T-helper 1 cell treated with Interleukin-12 subunit alpha and Interleukin-12 subunit beta and Interleukin-4 antibody, amounts not matched to agents 30 μg/mL and 1 μg/mL, for 36 hours (primary cell): ENCODE results near the gene DRC3.

ENCODE experiments used
- H3K27ac Mint-ChIP-seq: one replicate; pipeline ENCODE4 v1.8.0; 2021; ENCODE audit warnings: mild to moderate bottlenecking, mixed read lengths
- H3K27me3 Mint-ChIP-seq: one replicate; pipeline ENCODE4 v1.8.0; 2021; ENCODE audit warnings: low read depth, mixed read lengths
- H3K36me3 Mint-ChIP-seq: one replicate; pipeline ENCODE4 v1.8.0; 2021; ENCODE audit warnings: low read depth, mixed read lengths
- H3K4me1 Mint-ChIP-seq: one replicate; pipeline ENCODE4 v1.8.0; 2021; ENCODE audit warnings: low read depth, mixed read lengths
- H3K4me3 Mint-ChIP-seq: one replicate; pipeline ENCODE4 v1.8.0; 2021; ENCODE audit warnings: mild to moderate bottlenecking, moderate library complexity, mixed read lengths
- H3K9me3 Mint-ChIP-seq: one replicate; pipeline ENCODE4 v1.8.0; 2021; ENCODE audit warnings: mixed read lengths

The DRC3 gene

GRCh38 chr17:18025241-18025944, 52.7 kb downstream of the DRC3 start:
- peaks cover 7% of the 10 kb centered on the region for H3K36me3 Mint-ChIP-seq
- no peaks in the 10 kb centered on the region for H3K27me3 Mint-ChIP-seq
- no peaks in the 10 kb centered on the region for H3K9me3 Mint-ChIP-seq
- peak overlapping the region; percentile 58 for H3K27ac Mint-ChIP-seq
- H3K4me1 Mint-ChIP-seq = peaks cover 14% of the 10 kb centered on the region
- no peak overlapping the region for H3K4me3 Mint-ChIP-seq

GRCh38 chr17:18025945-18026776, 53.5 kb downstream of the DRC3 start:
- peak overlapping the region; percentile 58 for H3K27ac Mint-ChIP-seq
- no peak overlapping the region for H3K4me3 Mint-ChIP-seq
- H3K9me3 Mint-ChIP-seq = no peaks in the 10 kb centered on the region
- H3K36me3 Mint-ChIP-seq = peaks cover 7% of the 10 kb centered on the region
- no peaks in the 10 kb centered on the region for H3K27me3 Mint-ChIP-seq
- H3K4me1 Mint-ChIP-seq = peaks cover 14% of the 10 kb centered on the region

GRCh38 chr17:18027280-18027679, 54.6 kb downstream of the DRC3 start:
- peaks cover 20% of the 10 kb centered on the region for H3K4me1 Mint-ChIP-seq
- no peaks in the 10 kb centered on the region for H3K27me3 Mint-ChIP-seq
- H3K36me3 Mint-ChIP-seq = peaks cover 7% of the 10 kb centered on the region
- H3K27ac Mint-ChIP-seq = no peak overlapping the region
- no peaks in the 10 kb centered on the region for H3K9me3 Mint-ChIP-seq
- H3K4me3 Mint-ChIP-seq = no peak overlapping the region

DNA sequence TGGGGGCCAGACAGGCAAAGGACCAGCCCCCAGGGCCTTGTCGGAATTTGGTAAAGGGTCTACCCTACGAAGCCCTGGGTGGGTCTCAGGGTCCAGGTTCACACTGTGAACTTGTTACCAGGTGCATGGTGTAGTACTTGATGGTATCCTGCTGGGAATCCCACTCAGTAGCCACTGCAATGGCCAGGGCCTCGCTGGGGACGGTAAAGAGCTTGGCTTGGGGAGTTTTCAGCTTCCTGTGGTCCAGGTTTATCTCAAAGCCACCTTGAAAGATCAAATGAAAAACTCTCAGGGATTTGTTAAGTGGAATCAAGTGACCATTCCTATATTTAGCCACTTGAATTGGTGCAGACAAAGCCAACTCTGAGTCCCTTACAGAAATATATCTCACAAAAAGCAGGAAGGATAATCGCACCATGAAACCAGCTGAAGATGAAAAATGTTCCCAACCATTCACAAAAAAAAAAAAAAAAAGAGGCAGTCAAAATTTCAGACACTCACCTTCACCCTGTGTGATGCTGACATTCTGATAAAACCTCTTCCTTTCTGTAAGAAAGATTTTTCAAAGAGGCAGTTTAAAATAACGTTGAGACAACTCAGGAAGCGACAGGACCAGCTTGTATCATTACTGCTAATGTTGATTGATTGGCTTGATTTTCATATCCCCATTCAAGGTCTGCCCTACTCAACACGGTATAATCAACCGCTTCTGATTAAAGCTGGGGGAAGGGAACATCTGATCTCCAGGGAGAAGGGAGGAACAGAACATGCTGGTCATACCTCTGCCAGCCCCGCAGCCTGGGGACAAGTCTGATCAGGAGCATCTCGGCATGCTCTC, 55.7 kb downstream of the DRC3 start:
- no peaks in the 10 kb centered on the region for H3K27me3 Mint-ChIP-seq
- no peak overlapping the region for H3K27ac Mint-ChIP-seq
- peaks cover 26% of the 10 kb centered on the region for H3K4me1 Mint-ChIP-seq
- H3K9me3 Mint-ChIP-seq = no peaks in the 10 kb centered on the region
- peaks cover 7% of the 10 kb centered on the region for H3K36me3 Mint-ChIP-seq
- H3K4me3 Mint-ChIP-seq = no peak overlapping the region

DNA sequence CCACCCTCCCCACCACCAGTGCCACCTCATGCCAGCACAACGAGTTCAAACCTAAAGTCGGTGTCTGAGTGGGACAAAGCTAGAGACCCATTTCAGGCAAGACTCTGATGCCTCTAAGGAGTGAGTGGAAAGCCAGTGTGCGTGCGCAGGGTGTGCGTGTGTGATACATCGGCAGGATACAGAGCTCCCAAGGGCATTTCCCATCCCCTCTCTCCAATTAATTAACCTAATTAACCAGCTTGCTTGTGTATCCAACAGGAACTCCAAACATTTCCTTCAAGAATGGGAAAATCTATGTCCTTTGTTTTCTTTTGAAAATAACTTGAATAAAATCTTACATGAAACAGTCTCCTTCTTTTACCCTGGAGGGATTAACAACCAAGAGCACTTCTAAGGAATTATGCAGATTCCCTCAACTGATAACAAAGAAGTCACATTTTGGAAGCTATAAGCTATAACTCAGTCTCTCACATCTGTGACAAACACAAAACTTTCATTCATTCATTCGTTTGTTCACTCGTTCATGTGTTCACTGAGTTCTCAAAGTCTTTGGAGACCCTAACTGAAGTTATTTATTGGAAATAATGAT, 56.4 kb downstream of the DRC3 start:
- peaks cover 3% of the 10 kb centered on the region for H3K36me3 Mint-ChIP-seq
- no peaks in the 10 kb centered on the region for H3K9me3 Mint-ChIP-seq
- no peak overlapping the region for H3K4me3 Mint-ChIP-seq

GRCh38 chr17:18031955-18032354, 59.3 kb downstream of the DRC3 start:
- Mint-ChIP-seq H3K27ac (no peak overlapping the region), H3K4me3 (no peak overlapping the region), H3K27me3 (no peaks in the 10 kb centered on the region), H3K9me3 (no peaks in the 10 kb centered on the region), H3K36me3 (no peaks in the 10 kb centered on the region), H3K4me1 (peaks cover 18% of the 10 kb centered on the region)

More for the DNA sequence above, 56.4 kb downstream of the DRC3 start:
- H3K27ac Mint-ChIP-seq = no peak overlapping the region
- peaks cover 30% of the 10 kb centered on the region for H3K4me1 Mint-ChIP-seq
- no peaks in the 10 kb centered on the region for H3K27me3 Mint-ChIP-seq

GRCh38 chr17:18033442-18034099, 60.9 kb downstream of the DRC3 start:
- H3K4me1 Mint-ChIP-seq = peaks cover 31% of the 10 kb centered on the region
- no peaks in the 10 kb centered on the region for H3K9me3 Mint-ChIP-seq
- no peak overlapping the region for H3K4me3 Mint-ChIP-seq
- no peaks in the 10 kb centered on the region for H3K27me3 Mint-ChIP-seq
- H3K36me3 Mint-ChIP-seq = peaks cover 3% of the 10 kb centered on the region
- H3K27ac Mint-ChIP-seq = peak overlapping the region; percentile 36

GRCh38 chr17:18035704-18036103, 63.0 kb downstream of the DRC3 start:
- H3K36me3 Mint-ChIP-seq = peaks cover 6% of the 10 kb centered on the region
- H3K9me3 Mint-ChIP-seq = no peaks in the 10 kb centered on the region
- no peaks in the 10 kb centered on the region for H3K27me3 Mint-ChIP-seq
- H3K4me1 Mint-ChIP-seq = peaks cover 40% of the 10 kb centered on the region
- H3K27ac Mint-ChIP-seq = no peak overlapping the region
- no peak overlapping the region for H3K4me3 Mint-ChIP-seq

DNA sequence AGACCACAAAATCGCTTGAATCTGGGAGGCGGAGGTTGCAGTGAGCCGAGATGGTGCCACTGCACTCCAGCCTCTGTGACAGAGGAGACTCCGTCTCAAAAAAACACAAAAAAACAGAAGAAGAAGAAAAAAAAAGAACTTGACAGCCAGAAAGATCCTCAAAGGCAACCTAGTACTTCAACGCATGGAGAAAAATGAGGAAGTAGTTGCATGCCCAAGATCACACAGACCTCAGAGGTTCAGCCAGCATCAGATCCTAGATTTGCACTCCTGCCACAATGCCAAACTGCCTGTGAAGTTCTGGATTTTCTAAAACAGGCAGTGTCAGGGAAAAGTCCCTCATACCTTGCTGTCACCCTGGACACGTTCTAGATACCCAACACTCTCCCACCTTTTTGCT, 64.8 kb downstream of the DRC3 start:
- peaks cover 8% of the 10 kb centered on the region for H3K36me3 Mint-ChIP-seq
- no peaks in the 10 kb centered on the region for H3K9me3 Mint-ChIP-seq
- H3K4me1 Mint-ChIP-seq = peaks cover 40% of the 10 kb centered on the region
- H3K27ac Mint-ChIP-seq = no peak overlapping the region
- no peaks in the 10 kb centered on the region for H3K27me3 Mint-ChIP-seq
- H3K4me3 Mint-ChIP-seq = peak overlapping the region; percentile 72

DNA sequence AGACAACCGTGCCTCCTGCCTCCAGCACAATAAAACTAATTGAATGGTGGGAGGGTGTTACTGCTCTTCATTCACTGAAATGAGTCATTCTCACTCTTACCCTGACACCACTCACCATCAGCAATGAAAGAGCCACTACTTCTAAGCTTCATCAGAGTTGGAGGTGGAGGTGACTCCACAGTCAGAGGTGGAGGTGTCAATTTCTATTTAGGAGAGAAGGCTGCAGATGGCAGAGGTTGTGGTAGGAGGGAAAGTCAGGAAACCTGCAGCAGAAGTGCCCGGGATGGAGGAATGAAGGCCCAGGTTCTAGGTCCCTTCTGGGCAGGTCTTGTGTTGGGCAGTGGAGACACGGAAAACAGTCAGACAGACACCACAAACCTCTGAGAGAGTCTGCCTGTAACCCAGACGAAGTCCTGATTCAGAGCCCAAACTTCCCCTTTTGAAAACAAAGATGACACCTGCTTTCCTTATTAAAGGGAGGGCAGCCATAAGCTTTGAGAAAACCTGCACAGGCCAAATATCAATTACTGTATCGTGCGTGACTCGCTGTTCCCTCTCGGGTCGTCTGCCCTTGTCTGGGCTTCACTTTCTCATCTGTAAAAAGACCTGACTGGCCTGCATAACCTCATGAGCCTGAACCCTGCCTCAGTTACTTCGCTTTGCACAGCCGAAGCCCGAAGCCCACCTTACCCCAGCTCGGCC, 65.6 kb downstream of the DRC3 start:
- Mint-ChIP-seq H3K27ac (peak overlapping the region; percentile 96), H3K9me3 (no peaks in the 10 kb centered on the region), H3K4me3 (peak overlapping the region; percentile 99), H3K4me1 (peaks cover 36% of the 10 kb centered on the region), H3K36me3 (peaks cover 8% of the 10 kb centered on the region), H3K27me3 (no peaks in the 10 kb centered on the region)

DNA sequence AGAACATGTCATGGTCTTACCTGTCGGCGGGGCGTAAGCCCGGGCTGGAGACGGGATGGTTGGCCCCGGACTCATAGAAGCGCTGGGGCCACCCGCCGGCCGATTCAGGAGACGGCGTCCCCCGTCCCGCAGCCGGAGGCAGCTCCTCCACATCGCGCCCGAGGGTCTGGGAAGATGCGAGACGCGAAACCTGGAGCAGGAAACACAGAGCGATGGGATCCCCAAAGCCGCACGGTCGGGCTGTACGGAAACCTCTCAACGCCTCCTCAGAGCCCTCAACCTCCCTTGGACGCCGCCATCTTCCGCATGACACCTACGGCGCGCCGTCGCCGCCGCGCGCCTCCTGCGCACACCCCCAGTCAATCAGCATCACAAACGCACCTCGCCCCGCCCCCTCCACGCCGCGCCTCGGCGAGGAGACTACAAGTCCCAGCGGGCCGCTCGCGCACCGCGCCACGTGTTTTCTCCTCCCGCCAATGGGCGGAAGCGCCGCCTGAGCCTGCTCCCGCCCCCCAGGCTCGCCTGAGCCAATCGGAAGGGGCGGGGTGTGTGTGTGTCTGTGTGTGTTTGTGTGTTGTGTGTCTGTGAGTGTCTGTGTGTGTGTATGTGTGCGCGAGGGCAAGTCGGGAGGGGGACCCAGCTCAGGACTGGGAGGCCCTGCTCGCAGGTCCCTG, 66.3 kb downstream of the DRC3 start, which contains the start of the genes ATPAF2 and GID4:
Gene ATPAF2, minus strand, starts transcription at position 308 of the 674 bp plus-strand sequence. Its CDS starts 155 bp downstream, at position 153.
Gene GID4, plus strand, starts transcription at position 548 of the 674 bp plus-strand sequence. Its CDS starts 57 bp downstream, at position 605.
- Mint-ChIP-seq H3K27me3 (no peaks in the 10 kb centered on the region), H3K4me3 (peak within 1 kb of the TSS; percentile 99), H3K36me3 (peaks cover 8% of the 10 kb centered on the region), H3K27ac (peak within 1 kb of the TSS; percentile 96), H3K9me3 (no peaks in the 10 kb centered on the region), H3K4me1 (peaks cover 32% of the 10 kb centered on the region)

DNA sequence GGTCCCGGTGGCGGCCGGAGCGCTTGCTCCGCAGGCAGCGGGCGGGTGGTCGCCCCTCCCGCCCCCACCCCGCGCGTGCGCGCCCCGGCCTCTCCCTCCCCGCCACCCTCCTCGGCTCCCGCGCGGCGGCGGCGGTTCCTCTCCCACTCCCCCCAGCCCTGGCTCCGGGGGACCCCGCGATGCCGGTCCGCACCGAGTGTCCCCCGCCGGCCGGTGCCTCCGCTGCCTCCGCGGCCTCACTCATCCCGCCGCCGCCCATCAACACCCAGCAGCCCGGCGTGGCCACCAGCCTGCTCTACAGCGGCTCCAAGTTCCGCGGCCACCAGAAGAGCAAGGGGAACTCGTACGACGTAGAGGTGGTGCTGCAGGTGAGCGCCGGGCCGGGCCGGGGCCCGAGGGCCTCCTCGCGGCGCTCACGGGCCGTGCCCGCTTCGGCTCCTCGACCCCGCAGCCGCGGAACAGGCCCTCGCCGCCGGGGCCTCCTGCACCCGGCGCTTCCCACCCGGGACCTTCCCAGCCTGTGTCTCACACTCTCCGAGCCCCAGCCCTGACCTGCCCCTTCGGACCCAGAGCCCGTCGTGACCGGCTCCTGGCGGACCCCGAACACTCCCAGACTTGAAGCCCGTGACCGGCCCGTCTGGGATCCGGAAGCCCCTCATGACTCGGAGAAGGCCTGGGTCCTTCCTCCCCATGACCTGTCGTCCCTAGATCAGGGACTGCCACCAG, 67.0 kb downstream of the DRC3 start:
- peaks cover 32% of the 10 kb centered on the region for H3K4me1 Mint-ChIP-seq
- H3K27me3 Mint-ChIP-seq = no peaks in the 10 kb centered on the region
- H3K4me3 Mint-ChIP-seq = peak overlapping the region; percentile 99
- peak overlapping the region; percentile 96 for H3K27ac Mint-ChIP-seq
- H3K9me3 Mint-ChIP-seq = no peaks in the 10 kb centered on the region
- peaks cover 8% of the 10 kb centered on the region for H3K36me3 Mint-ChIP-seq
